Ovary (tissue), 3 donors: ENCODE measurements around the gene SKI.

Experiments
- EP300 ChIP-seq: sonication (generic); formaldehyde crosslinking; IDR thresholded peaks from one replicate; pipeline ENCODE4 v1.6.1; 2017; ENCODE audit warnings: antibody characterized with exemption
- POLR2A ChIP-seq: fragments of 450-650 bp; IDR thresholded peaks from one replicate; pipeline ENCODE4 v1.6.1; 2017; ENCODE audit warnings: antibody characterized with exemption, mild to moderate bottlenecking, moderate library complexity
- TF ChIP-seq, protein P1 (sequence below), 3 donors: fragments of 450-650 bp in 2 of 3; fragments of 200-600 bp in 1 of 3; IDR thresholded peaks; one replicate each; pipeline versions ENCODE4 v1.5.1 to v1.8.0; 2016 to 2022; ENCODE audit warnings: antibody characterized with exemption in 3 of 3, mild to moderate bottlenecking in 1 of 3
- donor health status: DM: no; HTN: no; CAD: no.

DNA sequence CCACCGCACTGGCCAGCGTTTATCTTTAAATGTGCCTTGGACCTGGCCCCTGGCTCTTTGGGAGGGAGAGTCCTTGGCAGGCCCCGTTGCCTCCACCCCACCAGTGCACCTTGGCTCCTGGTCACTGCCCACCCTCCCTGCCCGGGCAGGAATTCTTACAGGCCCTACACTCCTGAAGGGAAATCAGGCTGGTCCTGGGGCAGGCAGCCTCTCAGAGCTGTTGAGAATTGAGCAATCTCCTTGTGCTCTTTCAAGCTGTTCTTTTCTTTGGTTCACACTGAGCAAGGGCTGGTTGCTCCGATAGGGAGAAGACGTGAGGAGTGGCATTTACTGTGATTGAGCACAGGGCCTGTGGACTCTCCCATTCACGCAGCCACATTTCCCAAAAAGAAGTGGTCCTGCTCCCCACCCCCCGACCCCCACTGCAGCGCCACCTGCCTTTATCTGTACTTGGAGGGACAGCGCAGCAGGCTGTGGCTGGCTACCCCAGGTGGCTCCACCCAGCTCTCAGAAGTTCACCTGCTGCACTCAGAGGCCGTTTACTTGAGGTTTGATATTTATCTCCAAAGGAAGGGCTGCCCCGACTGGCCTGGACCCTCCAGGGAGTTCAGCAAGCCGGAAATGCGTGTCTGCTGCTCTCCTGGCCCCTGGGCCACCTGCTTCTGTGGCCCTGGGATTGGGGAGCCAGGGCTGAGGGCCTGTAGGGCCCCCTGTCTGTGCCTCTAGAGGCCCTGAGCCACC lies 47.8 kb downstream of the SKI start:
- no peak for TF ChIP-seq POLR2A
- TF ChIP-seq, protein P1, sequence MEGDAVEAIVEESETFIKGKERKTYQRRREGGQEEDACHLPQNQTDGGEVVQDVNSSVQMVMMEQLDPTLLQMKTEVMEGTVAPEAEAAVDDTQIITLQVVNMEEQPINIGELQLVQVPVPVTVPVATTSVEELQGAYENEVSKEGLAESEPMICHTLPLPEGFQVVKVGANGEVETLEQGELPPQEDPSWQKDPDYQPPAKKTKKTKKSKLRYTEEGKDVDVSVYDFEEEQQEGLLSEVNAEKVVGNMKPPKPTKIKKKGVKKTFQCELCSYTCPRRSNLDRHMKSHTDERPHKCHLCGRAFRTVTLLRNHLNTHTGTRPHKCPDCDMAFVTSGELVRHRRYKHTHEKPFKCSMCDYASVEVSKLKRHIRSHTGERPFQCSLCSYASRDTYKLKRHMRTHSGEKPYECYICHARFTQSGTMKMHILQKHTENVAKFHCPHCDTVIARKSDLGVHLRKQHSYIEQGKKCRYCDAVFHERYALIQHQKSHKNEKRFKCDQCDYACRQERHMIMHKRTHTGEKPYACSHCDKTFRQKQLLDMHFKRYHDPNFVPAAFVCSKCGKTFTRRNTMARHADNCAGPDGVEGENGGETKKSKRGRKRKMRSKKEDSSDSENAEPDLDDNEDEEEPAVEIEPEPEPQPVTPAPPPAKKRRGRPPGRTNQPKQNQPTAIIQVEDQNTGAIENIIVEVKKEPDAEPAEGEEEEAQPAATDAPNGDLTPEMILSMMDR (IDR thresholded peaks at IDR 0.05), result no peak
- no peak for TF ChIP-seq EP300
